GM19324 (cell line): ENCODE results near the gene CRPPA.
"Not testable (repeated sequence)": the region's sequence is repeated elsewhere in the genome, so short reads cannot be mapped to it uniquely, and the experiment has no call there.

Source experiments
- ATAC-seq: cut with Tn5 transposase; IDR thresholded peaks from one replicate; pipeline ENCODE4 v1.9.1; 2021; ENCODE audit warnings: mild to moderate bottlenecking, moderate library complexity; ENCODE audit not compliant: unreplicated experiment, low FRiP score

The CRPPA gene

DNA sequence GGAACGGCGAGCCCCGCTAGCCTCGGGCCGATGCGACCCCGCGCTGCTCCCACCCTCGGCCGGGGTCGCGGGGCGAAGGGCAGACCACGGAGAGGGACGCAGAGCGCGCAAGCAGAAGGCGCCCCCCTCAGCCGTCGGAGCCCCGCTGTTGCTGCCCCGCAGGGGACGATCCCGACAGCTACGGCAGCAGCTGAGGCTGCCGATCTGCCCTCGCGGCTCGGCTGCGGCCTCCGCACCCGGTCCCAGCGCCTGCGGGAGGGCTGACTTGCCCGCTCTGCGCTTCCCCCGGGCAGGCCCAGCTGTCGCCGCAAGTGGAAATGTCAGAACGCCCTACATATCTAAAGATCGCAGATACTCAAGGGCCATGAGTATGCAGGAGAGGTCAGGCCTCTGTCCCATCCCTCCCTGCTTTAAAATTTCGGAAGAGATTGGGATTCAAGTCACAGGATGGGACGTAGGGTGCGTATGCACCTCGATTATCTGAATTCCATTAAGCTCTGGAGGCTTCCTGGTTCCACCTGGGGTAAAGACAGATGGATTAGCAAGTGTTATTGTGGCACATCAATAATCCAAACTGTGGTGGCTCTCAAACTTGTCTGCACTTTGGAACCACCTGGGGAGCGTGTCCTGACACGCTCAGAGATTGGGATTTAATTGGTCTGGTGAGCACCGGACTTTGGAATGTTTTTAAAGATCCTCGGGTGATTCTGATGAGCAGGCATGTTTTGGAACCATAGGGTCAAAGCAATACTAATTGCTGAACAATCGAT, at the start of gene CRPPA:
Gene CRPPA, minus strand, starts transcription at position 206 of the 770 bp plus-strand sequence. CDS start 216 bp downstream, outside the sequence.
- peak; percentile 54 for ATAC-seq

DNA sequence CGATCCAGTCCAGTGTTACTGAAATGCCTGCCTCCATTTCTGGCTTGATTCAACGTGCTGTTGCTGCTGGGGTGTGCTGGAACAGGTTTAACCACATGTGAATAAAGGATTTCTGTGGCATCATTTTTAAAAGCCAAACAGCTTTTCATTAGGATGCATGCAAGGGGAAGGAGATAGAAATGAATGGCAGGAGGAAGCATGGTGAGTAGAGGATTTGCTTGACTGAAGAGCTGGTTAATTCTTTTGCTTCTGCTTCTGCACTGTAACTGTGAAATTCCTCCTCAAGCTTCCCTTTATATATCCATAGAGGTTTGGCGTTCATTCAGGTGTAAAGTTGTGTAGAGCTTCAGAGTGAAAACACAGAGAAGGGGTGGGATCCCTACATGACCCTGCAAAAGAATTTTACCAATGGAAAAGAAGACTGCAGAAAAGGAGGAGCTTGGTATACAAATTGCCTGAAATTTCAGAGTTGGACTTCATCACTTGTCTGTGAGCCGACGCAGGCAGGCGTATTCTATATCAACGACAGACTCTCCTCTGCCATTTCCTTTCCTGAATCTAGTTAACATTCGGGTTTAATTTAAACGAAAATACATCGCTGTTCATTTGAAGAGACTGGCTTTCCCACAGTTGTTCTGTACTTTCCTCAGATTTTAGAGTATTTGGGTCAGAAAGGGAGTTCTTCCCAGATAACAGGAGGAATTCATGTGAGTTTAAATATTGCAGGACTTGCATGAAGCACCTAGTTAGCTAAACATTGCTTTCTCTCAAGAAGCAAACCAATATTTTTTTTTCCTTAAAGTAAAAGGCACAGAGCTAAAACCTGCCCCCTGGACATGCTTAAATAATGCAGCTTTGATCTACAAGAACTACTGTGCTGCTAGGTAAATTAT, 44.4 kb upstream of the CRPPA start, which contains the start of gene SOSTDC1:
Gene SOSTDC1, minus strand, starts transcription at position 270 of the 893 bp plus-strand sequence. Its CDS starts 70 bp downstream, at position 200.
- no peak for ATAC-seq

DNA sequence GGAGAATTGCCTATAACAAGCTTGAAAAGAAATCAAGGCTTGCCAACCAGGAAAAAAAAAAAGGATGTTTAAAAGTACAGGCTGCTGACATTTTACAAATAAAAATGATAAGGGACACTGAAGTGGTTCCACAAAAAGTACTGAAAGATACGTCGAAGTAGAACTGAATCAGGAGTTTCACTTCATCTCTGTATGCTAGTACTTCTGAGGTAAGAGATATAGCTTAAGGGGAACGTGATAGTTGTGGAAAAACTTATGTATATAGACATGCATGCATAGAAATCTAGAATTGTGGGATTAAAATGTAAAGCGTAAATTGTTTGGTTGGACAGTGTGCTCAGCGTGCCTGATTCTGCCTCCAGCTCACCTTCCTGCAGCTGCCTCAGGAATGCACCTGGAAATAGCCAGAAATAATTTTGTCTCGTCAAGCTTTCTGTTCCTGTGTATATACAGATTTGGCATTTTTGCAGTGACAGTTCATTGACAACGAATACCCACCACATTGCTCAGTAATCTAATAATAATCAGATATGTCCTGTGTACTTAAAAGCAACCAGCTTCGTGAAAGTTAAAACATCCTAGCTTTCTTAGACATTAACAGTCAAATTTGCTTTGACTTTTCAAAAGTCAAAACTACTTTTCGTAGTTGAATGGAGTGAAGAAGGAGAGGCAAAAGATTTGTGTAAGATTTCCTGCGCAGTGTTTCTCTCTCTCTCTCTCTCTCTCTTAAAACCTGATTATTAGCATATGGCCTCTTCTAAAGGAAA, 42.8 kb upstream of the CRPPA start:
- ATAC-seq: no peak

DNA sequence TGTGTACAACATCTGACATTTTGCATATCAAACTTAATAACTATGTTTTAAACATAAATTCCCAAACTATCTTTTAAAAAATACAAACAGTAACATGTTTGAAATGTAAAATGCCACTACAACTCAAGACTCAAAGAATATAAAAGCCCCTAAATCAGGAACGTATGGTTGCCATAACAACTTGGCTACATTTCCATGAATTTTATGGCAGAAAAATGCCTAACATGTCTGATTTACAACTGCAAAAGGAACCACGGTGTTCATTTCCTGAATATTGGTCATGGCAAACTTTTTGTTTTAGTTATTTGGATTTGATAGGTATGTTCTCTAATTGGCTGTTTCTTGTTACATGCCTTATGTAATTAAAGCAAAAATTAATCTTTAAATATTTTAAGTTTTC, 42.2 kb upstream of the CRPPA start:
- ATAC-seq: no peak

DNA sequence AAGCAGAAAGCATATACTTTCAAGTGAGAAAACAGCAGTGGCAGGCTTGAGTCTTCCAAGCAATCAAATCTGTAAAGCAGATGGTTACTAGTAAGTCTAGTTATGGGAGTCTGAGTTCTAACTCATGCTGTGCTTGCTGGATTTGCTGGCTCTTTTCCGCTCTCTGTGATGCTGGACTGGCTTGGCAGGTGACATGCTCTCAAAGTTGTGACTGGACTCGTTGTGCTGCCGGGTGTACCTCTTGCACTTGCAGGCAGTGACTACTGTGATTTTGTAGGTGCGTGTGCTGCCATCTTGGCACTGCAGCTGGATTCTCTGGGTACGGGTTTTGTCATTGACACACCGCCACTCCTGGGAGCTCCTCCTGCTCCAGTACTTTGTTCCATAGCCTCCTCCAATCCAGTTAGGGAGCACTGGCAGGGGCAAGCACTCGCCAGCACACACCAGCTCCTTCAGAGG, 41.1 kb upstream of the CRPPA start:
- no peak for ATAC-seq

DNA sequence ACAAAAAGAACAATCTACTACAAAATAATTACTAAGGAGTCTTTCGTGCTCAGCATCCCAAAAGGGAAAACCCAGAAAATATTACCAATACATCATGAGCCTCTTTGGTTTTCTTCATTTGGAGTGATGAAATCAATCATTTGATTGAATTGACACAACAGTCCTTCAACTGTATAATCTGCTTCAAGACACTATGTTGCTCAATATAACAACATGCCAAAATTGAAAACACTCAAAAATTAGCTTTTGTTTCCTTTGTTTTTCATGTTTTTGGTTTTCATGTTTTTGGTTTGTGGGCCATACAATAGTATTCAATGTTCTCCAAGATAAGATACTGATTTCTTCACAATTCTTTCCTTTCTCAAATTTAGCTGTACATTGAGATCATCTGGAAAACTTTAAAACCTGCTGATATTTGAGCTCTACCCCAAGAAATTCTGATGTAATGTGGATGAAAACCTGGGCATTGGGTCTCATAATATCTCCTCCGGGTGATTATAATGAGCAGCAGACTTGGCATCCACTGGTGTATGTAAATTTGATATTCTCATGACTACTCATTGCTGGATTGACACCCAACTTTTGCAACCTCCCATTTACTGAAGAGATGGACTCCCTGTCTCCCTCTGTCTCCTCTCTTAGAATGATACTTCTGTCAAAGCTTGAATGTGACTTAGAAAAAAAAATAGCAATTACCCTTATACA, 39.6 kb upstream of the CRPPA start:
- ATAC-seq: no peak

DNA sequence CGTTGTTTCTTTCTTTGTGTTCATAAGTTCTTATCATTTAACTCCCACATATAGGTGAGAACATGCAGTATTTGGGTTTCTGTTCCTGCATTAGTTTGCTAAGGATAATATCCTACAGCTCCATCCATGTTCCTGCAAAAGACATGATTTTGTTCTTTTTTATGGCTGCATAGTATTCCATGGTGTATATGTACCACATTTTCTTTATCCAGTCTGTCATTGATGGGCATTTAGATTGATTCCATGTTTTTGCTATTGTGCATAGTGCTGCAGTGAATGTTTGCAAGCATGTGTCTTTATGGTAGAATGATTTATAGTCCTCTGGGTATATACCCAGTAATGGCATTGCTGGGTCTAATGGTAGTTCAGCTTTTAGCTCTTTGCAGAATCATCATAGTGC, 35.0 kb upstream of the CRPPA start:
- ATAC-seq: not testable (repeated sequence)

DNA sequence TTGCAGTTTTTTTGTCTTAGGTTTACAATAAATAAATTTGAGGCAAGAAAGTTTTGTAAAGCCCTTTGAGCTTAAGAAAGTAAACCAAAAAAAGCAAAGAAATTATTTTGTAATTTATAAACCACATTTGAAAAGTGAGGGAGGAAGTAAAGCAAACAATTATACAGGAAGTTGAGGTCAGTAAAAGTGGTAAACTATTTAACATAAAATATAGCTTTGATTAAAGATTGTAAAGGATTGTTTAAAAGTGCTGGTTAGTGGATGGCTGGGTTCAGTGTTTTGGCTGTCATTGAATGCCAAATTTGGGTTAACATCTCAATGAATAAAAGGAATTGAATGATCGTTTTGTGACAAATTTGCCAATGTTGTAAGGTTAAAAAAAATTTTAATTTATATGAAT, 34.3 kb upstream of the CRPPA start:
- no peak for ATAC-seq

DNA sequence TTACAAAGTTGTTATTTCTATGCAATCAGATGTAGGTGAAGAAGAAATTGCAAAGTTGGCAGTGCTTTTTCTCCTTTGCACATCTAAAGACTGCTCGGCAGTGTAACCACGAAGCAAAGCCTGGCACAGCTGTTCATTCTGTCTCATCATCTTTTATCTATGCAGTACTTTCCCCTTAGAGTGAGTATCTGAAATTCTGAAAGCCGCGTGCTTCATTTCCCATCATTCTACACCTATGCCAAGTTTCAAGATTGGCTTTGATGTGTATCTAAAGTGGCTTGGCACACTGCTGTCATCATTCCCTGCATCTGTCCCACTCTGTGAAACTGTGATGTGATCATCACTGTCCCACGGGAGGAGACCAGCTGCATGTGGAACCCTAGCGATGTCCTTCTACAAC, 29.0 kb upstream of the CRPPA start:
- ATAC-seq: no peak

DNA sequence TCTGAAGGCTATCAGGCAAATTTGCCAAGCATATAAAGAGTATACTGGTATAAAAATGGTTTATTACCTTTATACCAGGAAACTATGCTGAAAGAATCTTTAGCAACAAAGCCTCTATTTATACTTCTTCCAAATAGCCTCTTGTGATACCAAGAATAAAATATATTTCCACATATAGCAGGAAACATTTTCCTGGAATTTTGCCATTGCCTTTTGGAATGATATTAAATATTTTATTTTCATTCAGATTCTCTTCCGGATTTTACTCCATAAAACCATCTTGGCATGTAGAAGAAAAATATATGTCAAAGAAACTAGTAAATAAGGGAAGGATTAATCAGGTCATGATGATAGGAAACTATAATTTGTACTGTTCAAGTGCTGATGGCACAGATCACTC, 26.5 kb upstream of the CRPPA start:
- ATAC-seq: no peak

DNA sequence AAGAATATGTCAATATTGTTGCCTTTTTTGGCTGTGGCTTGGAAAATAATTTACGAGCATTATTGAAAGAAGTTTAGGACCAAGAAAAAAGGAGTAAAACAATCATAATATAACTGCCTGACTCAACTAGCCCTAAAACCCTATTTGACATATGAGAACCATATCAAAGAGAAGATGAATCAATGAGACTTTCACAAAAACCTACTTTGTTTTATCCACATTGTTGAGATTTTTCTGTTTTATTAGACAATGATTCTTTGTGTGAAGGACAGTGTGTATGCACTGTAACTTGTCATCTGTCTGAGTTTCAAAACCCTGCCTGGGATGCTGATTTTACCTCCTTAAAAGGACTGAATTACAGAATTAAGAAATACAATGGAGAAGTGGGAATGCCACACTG, 25.2 kb upstream of the CRPPA start:
- ATAC-seq: no peak

DNA sequence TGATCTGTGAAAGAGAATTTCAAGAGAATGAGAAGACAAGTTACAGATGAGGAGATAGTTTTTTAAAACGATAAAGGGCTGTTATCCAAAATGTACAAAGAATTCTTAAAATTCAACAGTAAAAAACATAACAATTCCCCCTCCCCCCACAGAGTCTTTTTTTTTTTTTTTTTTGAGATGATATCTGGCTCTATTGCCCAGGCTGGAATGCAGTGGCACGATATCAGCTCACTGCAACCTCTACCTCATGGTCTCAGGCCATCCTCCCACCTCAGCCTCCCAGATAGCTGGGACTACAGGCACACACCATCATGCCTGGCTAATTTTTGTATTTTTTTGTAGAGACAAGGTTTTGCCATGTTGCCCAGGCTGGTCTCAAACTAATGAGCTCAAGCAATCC, 22.5 kb upstream of the CRPPA start:
- not testable (repeated sequence) for ATAC-seq

DNA sequence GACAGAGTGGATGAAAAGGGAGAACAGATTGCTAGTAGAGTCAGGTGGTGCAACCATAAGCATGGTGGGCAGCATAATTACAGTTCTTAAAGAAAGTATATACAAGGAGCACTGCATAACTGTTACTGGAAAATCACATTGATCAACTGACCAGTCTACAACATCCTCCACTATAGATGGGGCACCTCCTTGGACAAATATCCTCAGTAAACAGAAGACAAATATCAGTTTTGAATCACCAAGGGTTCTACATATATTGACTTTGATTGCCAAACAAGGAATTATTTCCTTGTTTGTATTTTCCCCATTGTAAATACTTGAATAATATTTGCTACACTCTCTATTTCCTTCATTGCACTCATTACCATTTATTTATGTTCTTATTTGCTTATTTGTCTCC, 17.6 kb upstream of the CRPPA start:
- ATAC-seq: no peak

DNA sequence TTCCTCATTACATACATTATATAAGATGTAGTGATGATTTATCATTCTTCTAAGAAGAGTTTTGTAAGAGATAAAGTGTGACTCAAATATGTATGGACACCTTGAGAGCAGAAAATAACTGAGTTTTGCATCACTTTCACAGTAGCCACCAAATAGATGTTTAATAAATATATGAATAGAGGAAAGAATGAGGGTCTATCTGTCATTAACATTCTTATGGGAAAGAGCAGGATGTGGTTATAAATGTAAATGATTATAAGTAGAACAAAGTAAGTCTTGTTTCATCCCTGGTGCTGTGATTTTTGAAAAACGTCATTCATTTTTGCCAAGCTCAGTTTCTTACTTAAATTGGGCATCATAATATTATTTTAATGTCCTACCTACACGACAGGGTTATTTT, 15.0 kb upstream of the CRPPA start:
- no peak for ATAC-seq

DNA sequence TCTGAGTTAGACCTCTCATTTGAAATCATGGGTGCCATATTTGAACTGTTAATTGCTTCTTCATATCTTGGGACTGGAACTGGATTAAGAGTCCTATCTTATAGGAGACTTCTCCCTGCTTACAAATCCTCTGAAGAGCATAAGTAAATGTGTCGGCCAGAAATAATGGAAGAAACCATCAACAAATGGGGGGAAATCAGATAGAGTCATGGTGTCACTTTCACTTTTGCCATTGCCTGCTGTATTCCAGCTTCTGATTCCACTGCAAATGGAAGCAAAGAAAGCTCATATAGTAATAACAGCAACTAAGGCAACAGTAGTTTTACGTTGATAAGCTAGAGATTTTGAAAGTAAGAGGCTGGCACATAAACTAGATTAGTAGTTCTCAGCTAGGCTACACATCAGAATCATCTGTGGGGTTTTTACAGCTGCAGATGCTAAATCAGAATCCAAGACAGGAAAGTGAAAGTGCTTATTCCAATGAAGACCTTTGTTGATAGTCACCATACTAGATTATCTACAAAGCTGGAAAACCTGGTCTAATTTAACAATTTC, 12.3 kb upstream of the CRPPA start:
- no peak for ATAC-seq

DNA sequence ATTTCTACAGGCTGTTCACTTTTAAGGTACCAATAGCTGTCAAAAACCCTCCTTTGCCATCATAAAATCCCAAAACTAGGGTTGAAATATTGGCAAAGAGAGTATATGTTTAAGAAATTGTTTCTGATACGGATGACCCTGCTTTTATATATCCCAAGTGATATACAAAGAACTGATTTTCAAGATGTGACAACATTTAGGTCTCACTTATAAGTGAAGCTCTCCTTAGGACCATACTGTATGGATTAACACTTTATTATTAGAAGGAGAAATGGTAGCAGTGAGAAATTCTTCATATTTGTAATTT, 11.0 kb upstream of the CRPPA start:
- ATAC-seq: no peak

DNA sequence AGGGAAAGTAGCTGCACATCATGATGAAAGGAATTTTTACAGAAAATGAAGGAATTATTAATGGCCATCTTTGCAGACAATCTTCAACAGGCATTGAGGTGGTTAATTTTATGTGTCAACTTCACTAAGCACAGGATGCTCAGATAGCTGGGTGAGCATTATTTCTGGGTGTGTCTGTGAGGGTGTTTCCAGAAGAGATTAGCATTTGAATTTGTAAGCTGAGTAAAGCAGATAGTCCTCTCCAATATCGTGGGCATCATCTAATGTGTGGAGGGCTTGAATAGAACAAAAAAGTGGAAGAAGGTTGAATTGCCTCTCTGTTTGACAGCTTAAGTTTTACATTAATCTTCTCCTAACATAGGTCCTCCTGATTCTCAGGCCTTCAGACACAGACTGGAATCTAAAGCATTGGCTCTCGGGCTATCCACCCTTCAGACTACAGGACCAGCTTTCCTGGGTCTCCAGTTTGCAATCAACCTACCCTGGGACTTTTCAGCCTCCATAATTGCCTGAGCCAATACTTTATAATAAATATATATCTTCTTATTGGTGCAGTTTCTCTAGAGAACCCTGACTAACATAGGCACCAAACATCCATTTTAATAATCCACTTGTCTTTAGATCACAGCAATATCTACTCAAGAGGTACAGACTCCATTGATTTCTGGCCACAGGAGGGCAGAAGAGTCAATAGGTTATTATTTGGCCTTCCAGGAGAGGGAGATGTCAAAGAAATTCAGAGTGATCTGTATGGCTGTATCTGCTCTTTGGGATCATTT, 10.5 kb upstream of the CRPPA start:
- ATAC-seq: peak; percentile 67

DNA sequence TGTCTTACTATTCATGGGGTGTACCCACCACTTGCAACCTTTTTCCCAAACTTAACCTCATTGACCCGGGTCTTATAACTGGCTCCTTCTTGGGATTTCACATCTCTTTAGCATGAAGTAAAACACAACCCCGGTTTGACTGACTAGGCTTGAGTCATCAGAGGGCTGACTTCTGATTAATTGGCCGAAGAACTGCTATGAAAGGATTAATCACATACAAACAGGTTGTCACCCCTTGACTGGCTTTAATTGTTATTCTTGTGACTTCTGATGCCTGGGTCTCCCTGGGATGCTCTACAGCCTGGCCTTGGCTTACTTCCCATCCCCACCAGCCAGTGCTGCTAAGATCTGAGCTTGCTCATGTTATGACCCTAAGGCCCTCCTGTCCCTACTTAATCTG, 8.8 kb upstream of the CRPPA start:
- no peak for ATAC-seq

DNA sequence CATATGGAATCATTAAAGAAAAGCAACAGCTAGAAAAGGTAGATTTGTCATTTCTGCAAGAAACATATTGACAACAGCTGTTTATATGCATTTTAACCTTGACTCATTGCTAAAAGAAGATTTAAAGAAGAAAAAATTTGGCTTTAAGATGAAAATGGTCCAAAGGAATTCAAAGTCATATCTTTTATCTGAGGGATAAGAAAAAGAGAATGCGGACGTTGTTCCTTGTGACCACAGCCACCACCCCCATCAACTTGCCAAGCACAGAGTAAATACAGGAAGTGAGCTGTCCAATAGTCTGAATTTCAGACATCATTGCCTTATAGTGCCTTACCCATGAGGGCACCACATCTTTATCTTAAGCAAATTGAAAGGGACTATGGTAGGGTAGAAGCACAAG, 7.3 kb upstream of the CRPPA start:
- no peak for ATAC-seq
